ENCODE data around the gene TBC1D1.

DNA sequence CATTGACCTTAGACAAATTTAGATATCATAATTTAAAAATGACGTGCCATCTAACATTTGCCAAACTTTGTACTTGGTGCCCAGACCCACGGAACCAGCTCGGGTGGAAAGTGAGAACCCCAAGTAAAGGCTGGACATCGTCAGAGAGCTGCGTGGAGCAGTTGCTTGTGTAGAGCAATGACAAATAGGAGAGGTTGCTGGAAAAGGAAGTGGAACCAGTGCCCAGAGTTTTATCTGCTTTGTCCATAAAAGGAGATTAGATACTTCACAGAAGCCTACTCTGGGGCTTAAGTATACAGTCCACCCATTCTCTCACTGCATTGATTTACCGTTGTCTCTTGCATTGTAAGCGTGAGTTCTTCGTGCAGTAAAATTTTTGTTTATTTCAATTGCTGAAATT lies 5.4 kb upstream of the TBC1D1 start:
- TF ChIP-seq, protein P1, sequence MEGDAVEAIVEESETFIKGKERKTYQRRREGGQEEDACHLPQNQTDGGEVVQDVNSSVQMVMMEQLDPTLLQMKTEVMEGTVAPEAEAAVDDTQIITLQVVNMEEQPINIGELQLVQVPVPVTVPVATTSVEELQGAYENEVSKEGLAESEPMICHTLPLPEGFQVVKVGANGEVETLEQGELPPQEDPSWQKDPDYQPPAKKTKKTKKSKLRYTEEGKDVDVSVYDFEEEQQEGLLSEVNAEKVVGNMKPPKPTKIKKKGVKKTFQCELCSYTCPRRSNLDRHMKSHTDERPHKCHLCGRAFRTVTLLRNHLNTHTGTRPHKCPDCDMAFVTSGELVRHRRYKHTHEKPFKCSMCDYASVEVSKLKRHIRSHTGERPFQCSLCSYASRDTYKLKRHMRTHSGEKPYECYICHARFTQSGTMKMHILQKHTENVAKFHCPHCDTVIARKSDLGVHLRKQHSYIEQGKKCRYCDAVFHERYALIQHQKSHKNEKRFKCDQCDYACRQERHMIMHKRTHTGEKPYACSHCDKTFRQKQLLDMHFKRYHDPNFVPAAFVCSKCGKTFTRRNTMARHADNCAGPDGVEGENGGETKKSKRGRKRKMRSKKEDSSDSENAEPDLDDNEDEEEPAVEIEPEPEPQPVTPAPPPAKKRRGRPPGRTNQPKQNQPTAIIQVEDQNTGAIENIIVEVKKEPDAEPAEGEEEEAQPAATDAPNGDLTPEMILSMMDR (conservative IDR thresholded peaks at IDR 0.05 in 1 of 2, IDR thresholded peaks at IDR 0.05 in 1 of 2; ENCODE audit: low read depth in 1 of 2, low read length in 2 of 2) = no peak
- no peak for TF ChIP-seq EZH2 (IDR thresholded peaks at IDR 0.05; ENCODE audit: low read length, missing control alignments)
